Endothelial cell of umbilical vein (primary cell): Measurements from ENCODE around the gene ALKBH5. TPM values are rescaled to one million over a fixed set of nuclear protein-coding genes. Genes with fewer than 3 reads are reported as not detected.

Experiments
- BruUV-seq: library from RNA; stranded (reverse); fragments of 400-500 nt; replicated peaks from 2 replicates; lab custom pipeline; 2021; lab: Mats Ljungman, UMichigan
- CTCF ChIA-PET: fragments of 300-600, 350-600 bp; sonication (Branson Sonifier 250); formaldehyde crosslinking; loops from one replicate; lab custom pipeline; 2021; ENCODE audit warnings: antibody characterized with exemption, inconsistent platforms; lab: Charles Lee
- POLR2A ChIA-PET: fragments of 300-600, 350-600 bp; sonication (Branson Sonifier 250); formaldehyde crosslinking; loops from one replicate; lab custom pipeline; 2021; ENCODE audit warnings: antibody characterized with exemption, inconsistent platforms; lab: Charles Lee
- DNase-seq: peaks from one replicate; pipeline ENCODE4 v3.0.0-alpha.2; 2011; ENCODE audit warnings: low read depth, low spot score
- FAIRE-seq: peaks from 2 replicates; lab custom pipeline; 2011; peaks lifted over from hg19 to GRCh38; lab: Jason Lieb, UNC
- H2AFZ ChIP-seq: 2 replicates; pipeline ENCODE4 v1.6.0; 2012; ENCODE audit warnings: low read depth, low read length, control low read depth, inconsistent platforms
- H3K27ac ChIP-seq: 2 replicates; pipeline ENCODE4 v1.5.1; 2011; ENCODE audit warnings: low read depth, mild to moderate bottlenecking, control low read depth, low read length, moderate library complexity; ENCODE audit not compliant: insufficient read depth
- H3K27me3 ChIP-seq, 2 experiments: 2 replicates each; pipeline versions ENCODE4 v1.6.0 to v1.6.1; 2011; ENCODE audit warnings: low read length in 2 of 2, mixed read lengths in 1 of 2; ENCODE audit not compliant: control insufficient read depth in 2 of 2, insufficient read depth in 2 of 2
- H3K36me3 ChIP-seq, 2 experiments: 2 replicates in 1 of 2; 3 replicates in 1 of 2; pipeline ENCODE4 v1.5.1; 2011; ENCODE audit warnings: low read length in 2 of 2, mild to moderate bottlenecking in 1 of 2, moderate library complexity in 1 of 2; ENCODE audit not compliant: control insufficient read depth in 2 of 2, insufficient read depth in 2 of 2; ENCODE audit errors: extremely low read depth in 1 of 2
- H3K4me1 ChIP-seq: 3 replicates; pipeline ENCODE4 v1.5.1; 2011; ENCODE audit warnings: mild to moderate bottlenecking, low read length; ENCODE audit not compliant: control insufficient read depth, insufficient read depth; ENCODE audit errors: extremely low read depth
- H3K4me2 ChIP-seq: 2 replicates; pipeline ENCODE4 v1.6.1; 2011; ENCODE audit warnings: low read length, control low read depth, mixed read lengths; ENCODE audit not compliant: insufficient read depth
- H3K4me3 ChIP-seq, 3 experiments: fragments of 200-600 bp in 1 of 3; sonication (generic), shearing (Covaris generic) in 1 of 3; replicated peaks in 1 of 3; 2 replicates each; pipeline ENCODE4 v1.5.1; 2011 to 2016; ENCODE audit warnings: control low read depth in 3 of 3, low read length in 3 of 3, mild to moderate bottlenecking in 2 of 3, inconsistent platforms in 1 of 3, low read depth in 1 of 3, moderate library complexity in 1 of 3; ENCODE audit not compliant: insufficient read depth in 1 of 3
- H3K79me2 ChIP-seq: 2 replicates; pipeline ENCODE4 v1.6.0; 2012; ENCODE audit warnings: low read length, inconsistent platforms; ENCODE audit not compliant: control insufficient read depth, insufficient read depth
- H3K9ac ChIP-seq: replicated peaks from 2 replicates; pipeline ENCODE3; 2011; ENCODE audit warnings: low read length, control low read depth; ENCODE audit not compliant: insufficient read depth; ENCODE audit errors: extremely low read depth
- H3K9me1 ChIP-seq: replicated peaks from 3 replicates; pipeline ENCODE4 v1.6.0; 2011; ENCODE audit warnings: mild to moderate bottlenecking, low read length; ENCODE audit not compliant: control insufficient read depth, insufficient read depth; ENCODE audit errors: extremely low read depth
- H3K9me3 ChIP-seq: replicated peaks from 2 replicates; pipeline ENCODE4 v1.5.1; 2012; ENCODE audit warnings: low read length, inconsistent platforms; ENCODE audit not compliant: control insufficient read depth, insufficient read depth
- H4K20me1 ChIP-seq: replicated peaks from 2 replicates; pipeline ENCODE3; 2011; ENCODE audit warnings: mild to moderate bottlenecking, low read length; ENCODE audit not compliant: control insufficient read depth, insufficient read depth; ENCODE audit errors: extremely low read depth
- EZH2 ChIP-seq: IDR thresholded peaks from 2 replicates; pipeline ENCODE4 v1.6.1; 2012; ENCODE audit warnings: borderline replicate concordance, low read depth, mild to moderate bottlenecking, moderate library complexity, low read length, inconsistent platforms; ENCODE audit not compliant: severe bottlenecking
- FOS ChIP-seq: IDR thresholded peaks from 2 replicates; pipeline ENCODE4 v1.6.1; 2011; ENCODE audit warnings: mild to moderate bottlenecking, low read length, moderate library complexity, borderline replicate concordance; ENCODE audit not compliant: insufficient read depth
- GATA2 ChIP-seq: IDR thresholded peaks from 2 replicates; pipeline ENCODE4 v1.7.0; 2011; ENCODE audit warnings: low read depth, mild to moderate bottlenecking, moderate library complexity, mixed read lengths, low read length; ENCODE audit not compliant: insufficient read length, insufficient read depth
- JUN ChIP-seq: IDR thresholded peaks from 2 replicates; pipeline ENCODE4 v1.6.1; 2011; ENCODE audit warnings: borderline replicate concordance, low read depth; ENCODE audit not compliant: insufficient read length, insufficient read depth
- MYC ChIP-seq: IDR thresholded peaks from one replicate; pipeline ENCODE4 v1.6.1; 2011; ENCODE audit warnings: mild to moderate bottlenecking, low read depth, low read length
- POLR2A ChIP-seq: IDR thresholded peaks from 2 replicates; pipeline ENCODE4 v1.6.1; 2012; ENCODE audit warnings: low read depth, mild to moderate bottlenecking, control low read depth, low read length
- POLR2AphosphoS5 ChIP-seq: IDR thresholded peaks from 2 replicates; pipeline ENCODE4 v1.6.1; 2012; ENCODE audit warnings: low read depth, mild to moderate bottlenecking, control low read depth, low read length, moderate library complexity; ENCODE audit not compliant: insufficient read depth
- dilution Hi-C: fragments of 300-500 bp; cut with MboI; formaldehyde crosslinking; loops from one replicate; pipeline ENCODE4 v1.15.0; 2019; ENCODE audit warnings: low sequenced_read_pairs; ENCODE audit not compliant: extremely low pct_ligation_motif_present
- intact Hi-C: fragments of 100-400 bp; cut with micrococcal nuclease; formaldehyde crosslinking; loops from one replicate; pipeline ENCODE4 v1.10.0; 2022
- polyA plus RNA-seq, 4 experiments: library from polyadenylated mRNA; depleted of rRNA in 3 of 4; stranded (reverse) in 3 of 4; unstranded in 1 of 4; fragments of >200 nt; gene quantifications; 2 replicates each; pipeline versions ENCODE4 v1.2.1 to v1.2.3, GENCODE V29; 2011 to 2012; ENCODE audit warnings: missing spikeins in 1 of 4
- total RNA-seq: library from RNA; stranded (reverse); gene quantifications from 2 replicates; pipeline ENCODE4 v1.2.3, GENCODE V29; 2021
- TF ChIP-seq, protein P1 (sequence below), 2 donors: IDR thresholded peaks; 1 replicate in 1 of 2; 2 replicates in 1 of 2; pipeline ENCODE4 v1.5.1; 2011; ENCODE audit warnings: low read length in 2 of 2, mild to moderate bottlenecking in 2 of 2, moderate library complexity in 2 of 2, control low read depth in 1 of 2, inconsistent platforms in 1 of 2, low read depth in 1 of 2; ENCODE audit not compliant: insufficient read depth in 1 of 2; ENCODE audit errors: extremely low read depth in 1 of 2
- TF ChIP-seq, protein P2 (sequence below): IDR thresholded peaks from 2 replicates; pipeline ENCODE4 v1.6.1; 2011; ENCODE audit not compliant: insufficient read depth, insufficient read length

The ALKBH5 gene
- total and polyA plus RNA-seq, 2 donors (not counting 3 experiments of a cell fraction or from before 2014, with no cell fraction given) = 55.3 to 71.0 TPM

DNA sequence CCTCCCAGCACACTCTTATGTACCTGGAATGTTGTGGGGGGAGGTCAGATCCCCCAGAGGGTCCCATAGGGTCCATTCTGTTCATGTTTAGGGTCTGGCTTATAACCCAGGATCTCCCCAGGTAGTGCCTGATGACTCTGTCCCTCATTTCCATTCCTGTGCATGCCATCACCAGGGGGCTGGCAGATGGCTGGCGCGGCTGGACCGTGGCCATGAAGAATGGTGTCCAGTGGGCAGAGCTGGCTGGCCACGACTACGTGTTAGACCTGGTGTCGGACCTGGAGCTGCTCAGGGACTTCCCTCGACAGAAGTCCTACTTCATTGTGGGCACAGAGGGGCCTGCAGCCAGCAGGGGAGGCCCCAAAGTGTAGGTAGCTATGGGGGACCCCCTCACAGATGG, 35.0 kb upstream of the ALKBH5 start:
- DNase-seq = no peak
- ChIA-PET POLR2A (no interaction called here), CTCF (interaction anchor here (1.0 kb wide), 1 partner anchor 9 kb away, joined by 4 read pairs; no protein-coding TSS in a partner anchor)
- no peaks in the 10 kb centered on the region for H3K27me3 ChIP-seq
- intact Hi-C loops (no loop called here), dilution Hi-C loops (no loop called here)
- no peaks in the 10 kb centered on the region for H3K9me1 ChIP-seq
- H3K27ac ChIP-seq = no peak overlapping the region
- no peak overlapping the region for H3K9ac ChIP-seq
- H3K79me2 ChIP-seq = no peaks in the 10 kb centered on the region
- no peak for TF ChIP-seq POLR2A
- TF ChIP-seq FOS = no peak
- TF ChIP-seq, protein P1, sequence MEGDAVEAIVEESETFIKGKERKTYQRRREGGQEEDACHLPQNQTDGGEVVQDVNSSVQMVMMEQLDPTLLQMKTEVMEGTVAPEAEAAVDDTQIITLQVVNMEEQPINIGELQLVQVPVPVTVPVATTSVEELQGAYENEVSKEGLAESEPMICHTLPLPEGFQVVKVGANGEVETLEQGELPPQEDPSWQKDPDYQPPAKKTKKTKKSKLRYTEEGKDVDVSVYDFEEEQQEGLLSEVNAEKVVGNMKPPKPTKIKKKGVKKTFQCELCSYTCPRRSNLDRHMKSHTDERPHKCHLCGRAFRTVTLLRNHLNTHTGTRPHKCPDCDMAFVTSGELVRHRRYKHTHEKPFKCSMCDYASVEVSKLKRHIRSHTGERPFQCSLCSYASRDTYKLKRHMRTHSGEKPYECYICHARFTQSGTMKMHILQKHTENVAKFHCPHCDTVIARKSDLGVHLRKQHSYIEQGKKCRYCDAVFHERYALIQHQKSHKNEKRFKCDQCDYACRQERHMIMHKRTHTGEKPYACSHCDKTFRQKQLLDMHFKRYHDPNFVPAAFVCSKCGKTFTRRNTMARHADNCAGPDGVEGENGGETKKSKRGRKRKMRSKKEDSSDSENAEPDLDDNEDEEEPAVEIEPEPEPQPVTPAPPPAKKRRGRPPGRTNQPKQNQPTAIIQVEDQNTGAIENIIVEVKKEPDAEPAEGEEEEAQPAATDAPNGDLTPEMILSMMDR (IDR thresholded peaks at IDR 0.05; ENCODE audit: extremely low read depth in 1 of 2, insufficient read depth in 1 of 2, low read depth in 1 of 2, low read length in 2 of 2) = no peak
- no peak for TF ChIP-seq POLR2AphosphoS5
- no peak for TF ChIP-seq MYC
- TF ChIP-seq, protein P2, sequence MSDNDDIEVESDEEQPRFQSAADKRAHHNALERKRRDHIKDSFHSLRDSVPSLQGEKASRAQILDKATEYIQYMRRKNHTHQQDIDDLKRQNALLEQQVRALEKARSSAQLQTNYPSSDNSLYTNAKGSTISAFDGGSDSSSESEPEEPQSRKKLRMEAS = no peak
- H2AFZ ChIP-seq = no peak overlapping the region
- H4K20me1 ChIP-seq = no peaks in the 10 kb centered on the region
- no peak overlapping the region for H3K4me2 ChIP-seq
- no peak overlapping the region for H3K4me3 ChIP-seq
- H3K9me3 ChIP-seq = no peaks in the 10 kb centered on the region
- no TSS peak for BruUV-seq
- H3K36me3 ChIP-seq = no peaks in the 10 kb centered on the region
- H3K4me1 ChIP-seq = peaks cover 9% of the 10 kb centered on the region
- FAIRE-seq = no peak

DNA sequence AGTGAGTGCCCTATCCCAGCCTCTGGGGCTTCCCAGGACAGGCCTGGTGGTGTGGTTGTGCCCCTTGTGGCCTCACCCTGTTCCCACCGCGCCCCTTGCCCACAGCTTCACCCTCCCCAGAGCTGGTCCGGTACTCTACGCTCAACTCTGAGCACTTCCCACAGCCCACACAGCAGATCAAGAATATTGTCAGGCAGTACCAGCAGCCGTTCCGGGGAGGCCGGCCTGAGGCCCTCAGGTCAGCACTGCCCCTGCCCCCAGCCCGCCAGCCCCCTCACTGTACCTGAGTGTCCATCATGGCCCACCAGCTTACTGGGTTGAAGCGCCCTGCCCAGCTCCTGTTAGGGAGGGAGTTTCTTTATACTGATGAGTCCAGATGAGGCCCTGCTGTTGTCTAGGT, 32.3 kb upstream of the ALKBH5 start:
- ChIA-PET CTCF (interaction anchor here (4.5 kb wide), 1 partner anchor 10 kb away, joined by 37 read pairs; no protein-coding TSS in a partner anchor), POLR2A (no interaction called here)
- Histone ChIP-seq H4K20me1 (no peaks in the 10 kb centered on the region), H3K36me3 (no peaks in the 10 kb centered on the region), H3K9me1 (no peaks in the 10 kb centered on the region), H3K9me3 (no peaks in the 10 kb centered on the region), H2AFZ (no peak overlapping the region), H3K79me2 (no peaks in the 10 kb centered on the region), H3K4me2 (no peak overlapping the region), H3K27me3 (no peaks in the 10 kb centered on the region), H3K4me3 (no peak overlapping the region), H3K4me1 (peaks cover 5% of the 10 kb centered on the region), H3K27ac (no peak overlapping the region), H3K9ac (no peak overlapping the region)
- TF ChIP-seq, protein P2 = no peak
- no peak for TF ChIP-seq POLR2AphosphoS5
- no peak for TF ChIP-seq EZH2
- no peak for TF ChIP-seq MYC
- no peak for TF ChIP-seq GATA2
- no peak for TF ChIP-seq JUN
- DNase-seq (no peak), FAIRE-seq (no peak)
- no TSS peak for BruUV-seq
- dilution Hi-C loops (no loop called here), intact Hi-C loops (no loop called here)
